Measurements from ENCODE around the gene SLC9A3.

DNA sequence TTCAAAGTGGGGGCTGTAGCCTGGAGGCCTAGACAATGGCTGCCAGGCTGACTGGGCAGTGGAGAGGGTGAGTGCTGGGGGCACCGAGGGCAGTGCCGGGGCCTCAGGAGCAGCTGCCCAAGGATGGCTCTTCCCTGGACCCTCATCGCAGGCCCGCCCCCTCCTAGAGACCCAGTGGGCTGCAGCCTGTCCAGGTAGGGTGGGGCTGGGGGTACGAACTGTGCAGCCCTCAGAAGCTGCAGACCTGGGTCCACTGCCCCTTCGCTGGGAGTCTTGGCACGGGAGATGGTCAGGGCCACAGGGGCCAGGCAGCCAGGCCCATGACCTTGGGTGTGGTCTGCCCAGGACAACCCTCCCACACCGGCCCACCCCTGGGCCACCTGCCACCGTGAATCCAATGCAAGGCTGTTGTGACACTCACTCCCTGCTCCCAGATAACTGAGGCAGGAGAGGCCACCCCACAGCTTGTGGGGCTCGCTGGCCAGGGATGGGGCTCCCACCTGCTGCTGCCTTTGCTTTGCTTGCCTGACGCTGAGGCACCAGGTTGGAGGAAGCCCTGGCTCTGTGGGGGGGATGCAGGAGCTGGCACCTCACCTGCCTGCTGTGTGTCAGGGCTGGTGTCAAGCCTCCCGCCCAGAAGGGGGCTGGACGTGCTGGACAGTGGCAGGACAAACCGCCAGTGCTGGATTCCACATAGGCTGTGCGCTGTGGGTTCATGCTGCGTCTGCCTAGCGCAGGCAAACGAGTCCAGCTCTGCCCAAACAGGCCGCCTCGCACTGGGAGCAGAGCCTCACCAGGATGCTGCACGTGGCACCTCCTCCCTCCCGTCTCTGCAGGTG lies 23.1 kb upstream of the SLC9A3 start:
- TF ChIP-seq YY1 (IDR thresholded peaks at IDR 0.05; ENCODE audit: low read depth), result no peak
- no peak for TF ChIP-seq EP300 (IDR thresholded peaks at IDR 0.05; ENCODE audit: borderline replicate concordance in 1 of 2, low read depth in 1 of 2, low read length in 1 of 2)
- TF ChIP-seq, protein P1, sequence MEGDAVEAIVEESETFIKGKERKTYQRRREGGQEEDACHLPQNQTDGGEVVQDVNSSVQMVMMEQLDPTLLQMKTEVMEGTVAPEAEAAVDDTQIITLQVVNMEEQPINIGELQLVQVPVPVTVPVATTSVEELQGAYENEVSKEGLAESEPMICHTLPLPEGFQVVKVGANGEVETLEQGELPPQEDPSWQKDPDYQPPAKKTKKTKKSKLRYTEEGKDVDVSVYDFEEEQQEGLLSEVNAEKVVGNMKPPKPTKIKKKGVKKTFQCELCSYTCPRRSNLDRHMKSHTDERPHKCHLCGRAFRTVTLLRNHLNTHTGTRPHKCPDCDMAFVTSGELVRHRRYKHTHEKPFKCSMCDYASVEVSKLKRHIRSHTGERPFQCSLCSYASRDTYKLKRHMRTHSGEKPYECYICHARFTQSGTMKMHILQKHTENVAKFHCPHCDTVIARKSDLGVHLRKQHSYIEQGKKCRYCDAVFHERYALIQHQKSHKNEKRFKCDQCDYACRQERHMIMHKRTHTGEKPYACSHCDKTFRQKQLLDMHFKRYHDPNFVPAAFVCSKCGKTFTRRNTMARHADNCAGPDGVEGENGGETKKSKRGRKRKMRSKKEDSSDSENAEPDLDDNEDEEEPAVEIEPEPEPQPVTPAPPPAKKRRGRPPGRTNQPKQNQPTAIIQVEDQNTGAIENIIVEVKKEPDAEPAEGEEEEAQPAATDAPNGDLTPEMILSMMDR (IDR thresholded peaks at IDR 0.05), result no peak
- no peak for TF ChIP-seq FOXM1 (IDR thresholded peaks at IDR 0.05; ENCODE audit: low read depth)
- no peak for TF ChIP-seq TCF12 (IDR thresholded peaks at IDR 0.05)
- no peak for TF ChIP-seq EZH2phosphoT487 (IDR thresholded peaks at IDR 0.05; ENCODE audit: borderline replicate concordance, low read depth)
- no peak for TF ChIP-seq NRF1 (IDR thresholded peaks at IDR 0.05; ENCODE audit: low read depth, low read length)
- TF ChIP-seq POLR2AphosphoS5 (IDR thresholded peaks at IDR 0.05; ENCODE audit: low read depth, low read length), result no peak
- no peak for TF ChIP-seq FOXJ3 (CRISPR knock-in tag; IDR thresholded peaks at IDR 0.05)
- TF ChIP-seq GABPA (IDR thresholded peaks at IDR 0.05; ENCODE audit: low read depth), result no peak
- TF ChIP-seq, protein P2, sequence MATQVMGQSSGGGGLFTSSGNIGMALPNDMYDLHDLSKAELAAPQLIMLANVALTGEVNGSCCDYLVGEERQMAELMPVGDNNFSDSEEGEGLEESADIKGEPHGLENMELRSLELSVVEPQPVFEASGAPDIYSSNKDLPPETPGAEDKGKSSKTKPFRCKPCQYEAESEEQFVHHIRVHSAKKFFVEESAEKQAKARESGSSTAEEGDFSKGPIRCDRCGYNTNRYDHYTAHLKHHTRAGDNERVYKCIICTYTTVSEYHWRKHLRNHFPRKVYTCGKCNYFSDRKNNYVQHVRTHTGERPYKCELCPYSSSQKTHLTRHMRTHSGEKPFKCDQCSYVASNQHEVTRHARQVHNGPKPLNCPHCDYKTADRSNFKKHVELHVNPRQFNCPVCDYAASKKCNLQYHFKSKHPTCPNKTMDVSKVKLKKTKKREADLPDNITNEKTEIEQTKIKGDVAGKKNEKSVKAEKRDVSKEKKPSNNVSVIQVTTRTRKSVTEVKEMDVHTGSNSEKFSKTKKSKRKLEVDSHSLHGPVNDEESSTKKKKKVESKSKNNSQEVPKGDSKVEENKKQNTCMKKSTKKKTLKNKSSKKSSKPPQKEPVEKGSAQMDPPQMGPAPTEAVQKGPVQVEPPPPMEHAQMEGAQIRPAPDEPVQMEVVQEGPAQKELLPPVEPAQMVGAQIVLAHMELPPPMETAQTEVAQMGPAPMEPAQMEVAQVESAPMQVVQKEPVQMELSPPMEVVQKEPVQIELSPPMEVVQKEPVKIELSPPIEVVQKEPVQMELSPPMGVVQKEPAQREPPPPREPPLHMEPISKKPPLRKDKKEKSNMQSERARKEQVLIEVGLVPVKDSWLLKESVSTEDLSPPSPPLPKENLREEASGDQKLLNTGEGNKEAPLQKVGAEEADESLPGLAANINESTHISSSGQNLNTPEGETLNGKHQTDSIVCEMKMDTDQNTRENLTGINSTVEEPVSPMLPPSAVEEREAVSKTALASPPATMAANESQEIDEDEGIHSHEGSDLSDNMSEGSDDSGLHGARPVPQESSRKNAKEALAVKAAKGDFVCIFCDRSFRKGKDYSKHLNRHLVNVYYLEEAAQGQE (IDR thresholded peaks at IDR 0.05; ENCODE audit: low read depth, low read length), result no peak
- TF ChIP-seq NFIC (IDR thresholded peaks at IDR 0.05; ENCODE audit: borderline replicate concordance), result no peak
